AG09319 (cell line): ENCODE results near the gene PCSK6.
A peak's percentile ranks its signal among the peaks of the same experiment; 100 is the strongest.

ENCODE experiments used
- DNase-seq: peaks from one replicate; pipeline ENCODE4 v3.0.0-alpha.2; 2010; ENCODE audit warnings: low read depth; ENCODE audit errors: extremely low read depth
- TF ChIP-seq, protein P1 (sequence below): IDR thresholded peaks from 2 replicates; pipeline ENCODE4 v1.5.1; 2011; ENCODE audit warnings: low read depth, mild to moderate bottlenecking, inconsistent platforms, low read length, moderate library complexity

The PCSK6 gene

DNA sequence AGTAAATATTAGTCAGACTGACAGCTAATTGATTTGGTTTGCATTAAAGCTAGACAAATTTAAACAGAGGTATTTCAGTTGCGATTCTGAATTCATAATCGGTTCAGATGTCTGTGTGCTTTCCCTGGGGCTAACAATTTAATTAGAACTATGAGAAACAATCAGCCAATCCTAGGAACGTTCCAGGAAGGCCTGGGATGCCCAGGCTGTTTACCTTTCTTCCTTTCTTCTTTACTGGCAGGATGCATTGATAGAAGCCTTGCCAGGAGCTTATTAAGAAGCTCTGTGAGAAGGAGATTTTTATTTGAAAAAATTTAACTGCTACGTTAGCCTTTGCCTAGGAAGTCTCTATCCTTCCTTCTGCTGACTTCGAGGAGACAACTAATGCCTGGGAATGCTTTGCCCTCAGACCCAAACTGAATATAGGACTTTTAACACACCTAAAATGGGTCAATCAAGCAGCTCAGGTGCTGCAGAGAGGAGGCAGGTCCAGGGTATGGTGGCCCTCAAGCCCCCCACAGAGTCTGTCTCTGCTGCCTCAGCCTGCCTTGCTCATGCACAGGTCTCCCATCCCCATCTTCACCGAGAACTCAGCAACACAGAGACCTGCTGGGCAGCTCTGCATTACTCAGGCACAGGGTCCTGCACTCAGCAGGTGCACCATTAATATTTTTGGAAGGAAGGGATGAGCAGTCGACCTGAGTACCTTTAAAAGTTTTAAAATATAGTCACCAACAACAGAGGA lies 48.5 kb downstream of the PCSK6 start:
- TF ChIP-seq, protein P1, sequence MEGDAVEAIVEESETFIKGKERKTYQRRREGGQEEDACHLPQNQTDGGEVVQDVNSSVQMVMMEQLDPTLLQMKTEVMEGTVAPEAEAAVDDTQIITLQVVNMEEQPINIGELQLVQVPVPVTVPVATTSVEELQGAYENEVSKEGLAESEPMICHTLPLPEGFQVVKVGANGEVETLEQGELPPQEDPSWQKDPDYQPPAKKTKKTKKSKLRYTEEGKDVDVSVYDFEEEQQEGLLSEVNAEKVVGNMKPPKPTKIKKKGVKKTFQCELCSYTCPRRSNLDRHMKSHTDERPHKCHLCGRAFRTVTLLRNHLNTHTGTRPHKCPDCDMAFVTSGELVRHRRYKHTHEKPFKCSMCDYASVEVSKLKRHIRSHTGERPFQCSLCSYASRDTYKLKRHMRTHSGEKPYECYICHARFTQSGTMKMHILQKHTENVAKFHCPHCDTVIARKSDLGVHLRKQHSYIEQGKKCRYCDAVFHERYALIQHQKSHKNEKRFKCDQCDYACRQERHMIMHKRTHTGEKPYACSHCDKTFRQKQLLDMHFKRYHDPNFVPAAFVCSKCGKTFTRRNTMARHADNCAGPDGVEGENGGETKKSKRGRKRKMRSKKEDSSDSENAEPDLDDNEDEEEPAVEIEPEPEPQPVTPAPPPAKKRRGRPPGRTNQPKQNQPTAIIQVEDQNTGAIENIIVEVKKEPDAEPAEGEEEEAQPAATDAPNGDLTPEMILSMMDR = no peak
- DNase-seq = no peak

DNA sequence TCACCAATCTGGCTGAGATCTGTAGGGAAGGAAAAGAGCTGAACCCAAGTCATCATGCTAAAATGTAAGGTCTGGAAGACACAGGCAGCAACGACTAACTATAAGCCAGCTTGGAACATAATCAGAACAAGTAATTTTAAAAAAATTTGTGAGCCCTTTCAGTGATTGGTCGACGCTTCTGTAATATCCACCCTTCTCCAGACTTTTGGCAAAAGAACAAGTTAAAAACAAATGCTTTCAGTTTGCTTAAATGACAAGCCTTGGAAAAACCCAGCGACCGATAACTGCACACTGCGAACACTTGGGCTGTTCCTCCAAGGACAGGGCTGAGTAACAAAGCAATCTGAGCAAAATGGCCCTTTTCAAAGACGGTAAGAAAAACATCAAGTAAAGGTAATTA lies 49.6 kb downstream of the PCSK6 start:
- DNase-seq = peak; percentile 57
- TF ChIP-seq, protein P1 = no peak

DNA sequence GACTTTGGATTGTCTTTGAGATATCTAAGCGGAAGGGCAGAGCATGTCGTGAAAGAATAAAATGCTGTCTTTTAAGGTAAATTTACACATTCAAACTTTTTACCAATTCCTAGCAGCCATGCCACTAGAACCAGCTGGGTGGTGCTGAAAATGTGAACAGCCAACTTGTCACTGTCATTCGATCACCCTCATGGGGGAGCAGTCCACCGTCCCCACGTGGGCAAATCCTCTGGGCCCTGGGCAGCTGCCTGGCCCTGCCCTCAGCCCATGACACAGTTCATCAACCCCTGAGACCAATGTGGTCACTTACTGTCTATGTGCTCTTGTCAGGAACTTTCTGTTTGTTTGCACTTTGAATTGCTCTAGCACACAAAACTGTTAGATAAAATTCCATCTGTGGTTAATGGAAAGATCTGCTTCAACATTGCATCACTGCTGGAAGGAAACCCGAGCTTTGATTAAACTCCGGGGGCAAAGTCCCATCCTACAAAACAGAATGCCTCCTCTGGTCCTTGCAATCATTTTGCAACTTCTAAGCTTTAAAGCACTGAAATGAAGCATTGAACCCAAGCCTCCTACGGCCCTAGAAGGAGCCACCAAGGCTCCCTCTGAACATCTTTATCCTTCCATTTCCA lies 50.1 kb downstream of the PCSK6 start:
- no peak for DNase-seq
- TF ChIP-seq, protein P1 = no peak

DNA sequence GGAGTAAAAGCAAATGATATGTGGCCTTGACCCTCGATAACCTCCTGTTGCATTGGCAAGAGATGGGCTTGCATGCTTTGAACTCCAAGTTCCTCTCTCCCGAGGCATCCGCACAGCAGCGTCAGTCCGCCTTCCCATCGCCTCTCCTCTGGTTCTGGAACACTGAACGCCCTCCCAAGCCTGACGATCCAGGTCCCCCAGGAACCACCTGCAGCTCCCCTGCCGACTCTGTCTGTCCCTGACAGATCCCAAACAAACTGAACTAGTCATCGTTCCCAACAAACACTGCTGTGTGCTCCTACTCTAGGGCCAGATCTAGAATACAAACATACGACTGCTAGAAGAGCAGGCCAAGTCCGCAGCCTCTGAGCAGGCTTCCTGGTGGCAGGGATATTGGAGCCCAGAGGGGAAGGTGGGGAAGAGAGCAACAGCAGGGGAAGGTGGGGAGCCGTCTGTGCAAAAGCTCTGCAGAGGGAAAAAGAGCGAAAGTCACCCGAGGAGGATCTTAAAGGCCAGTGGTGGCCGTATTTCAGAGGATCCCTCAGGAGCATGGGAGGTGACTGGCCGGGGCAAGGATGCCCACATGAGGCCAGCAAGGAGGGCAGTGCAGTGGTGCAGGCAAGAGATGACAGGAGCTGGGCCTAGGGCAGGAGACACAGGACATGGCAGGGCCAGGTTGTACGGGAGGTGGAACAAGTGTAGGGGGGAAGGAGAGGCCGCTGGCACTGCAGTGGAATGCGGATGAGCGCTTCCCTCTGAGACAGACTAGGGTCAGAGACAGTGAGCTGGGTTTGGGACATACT lies 50.8 kb downstream of the PCSK6 start:
- TF ChIP-seq, protein P1 = no peak
- no peak for DNase-seq

DNA sequence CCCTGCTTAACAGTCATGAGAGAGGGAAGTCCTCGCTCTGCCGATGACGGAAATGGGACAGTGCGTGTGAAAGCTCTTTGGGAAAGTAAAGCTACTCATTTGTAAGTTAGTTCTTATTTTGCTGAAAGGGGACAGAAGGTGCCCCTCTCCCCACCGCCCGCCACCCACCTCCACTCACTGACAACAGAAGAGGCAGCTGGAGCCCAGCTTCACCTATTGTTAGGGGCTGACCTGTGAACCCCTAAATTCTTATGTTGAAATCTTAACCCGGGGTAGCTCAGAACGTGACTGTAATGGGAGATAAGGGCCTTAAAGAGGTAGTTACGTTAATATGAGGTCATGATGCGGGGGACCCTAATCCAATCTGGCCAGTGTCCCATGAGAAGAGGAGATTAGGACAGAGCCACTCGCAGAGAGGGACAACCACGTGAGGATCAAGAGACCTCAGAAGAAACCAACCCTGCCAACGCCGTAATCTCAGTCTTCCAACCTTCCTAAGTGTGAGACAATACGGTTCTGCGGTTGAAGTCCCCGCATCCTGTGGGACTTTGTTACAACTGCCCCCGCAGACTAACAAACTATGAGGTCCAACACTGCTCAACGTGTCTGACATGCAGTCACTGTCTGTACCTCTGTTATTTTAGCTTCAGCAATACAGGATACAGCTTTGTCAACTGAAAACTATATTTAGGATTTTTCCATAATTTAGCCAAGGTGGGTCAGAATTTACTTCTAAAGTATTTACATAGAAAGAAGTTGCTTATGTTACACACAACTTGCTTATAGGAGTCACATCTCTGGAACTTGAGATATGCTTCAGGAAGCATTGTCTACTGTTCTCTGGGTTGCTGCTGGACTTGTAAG lies 51.7 kb downstream of the PCSK6 start:
- TF ChIP-seq, protein P1 = no peak
- DNase-seq = no peak

DNA sequence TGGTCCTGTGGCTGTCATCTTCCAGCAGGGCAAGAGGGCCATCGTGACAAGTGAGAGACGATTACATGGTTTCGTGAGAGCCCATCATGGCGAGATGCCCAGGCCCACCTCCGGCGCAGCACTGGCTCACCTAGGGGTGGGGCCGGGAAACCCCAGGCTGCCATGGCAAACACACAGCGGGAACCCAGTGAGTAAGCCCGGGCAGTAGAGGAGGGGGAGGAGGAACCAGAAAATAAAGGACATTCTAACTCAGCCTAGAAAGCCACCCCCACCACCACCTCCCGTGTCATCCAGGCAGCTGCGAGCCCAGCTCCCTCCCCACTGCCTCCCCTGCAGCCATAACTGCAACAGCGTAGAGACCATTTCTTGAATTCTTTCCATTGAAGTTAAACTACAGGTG lies 52.3 kb downstream of the PCSK6 start:
- DNase-seq = no peak
- TF ChIP-seq, protein P1 = no peak
